IPS-NIHi7 (cell line): ENCODE data around the gene PLA2G10.
"Not testable (repeated sequence)": the region's sequence is repeated elsewhere in the genome, so short reads cannot be mapped to it uniquely, and the experiment has no call there.

Experiments
- DNase-seq: peaks from one replicate; pipeline ENCODE4 v3.0.0; 2012; ENCODE audit warnings: mixed read lengths; ENCODE audit errors: extremely low spot score

Gene PLA2G10

GRCh38 chr16:14667347-14668266 is 26.5 kb downstream of the PLA2G10 start:
- DNase-seq = no peak

DNA sequence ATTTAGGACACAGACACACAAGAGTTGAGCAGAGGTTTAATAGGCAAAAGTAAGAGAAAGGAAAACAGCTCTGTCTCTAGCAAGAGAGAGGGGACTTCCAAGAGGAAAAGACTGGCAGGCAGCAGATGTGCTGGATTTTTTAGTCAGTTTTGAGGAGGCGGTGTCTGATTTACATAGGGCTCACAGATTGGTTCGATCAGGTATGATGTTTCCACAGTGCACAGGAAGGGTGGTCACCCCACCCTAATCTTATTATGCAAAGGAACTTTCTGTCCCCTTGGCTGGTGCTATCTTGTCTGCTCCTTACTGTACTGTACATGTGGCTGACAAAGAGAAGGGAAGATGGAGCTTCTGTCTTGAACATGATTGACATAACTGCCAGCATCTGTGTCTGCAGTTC is 36.0 kb downstream of the PLA2G10 start:
- DNase-seq = no peak

- DNase-seq = no peak
Observed at GRCh38 chr16:14652726-14653125, 41.4 kb downstream of the PLA2G10 start.

DNA sequence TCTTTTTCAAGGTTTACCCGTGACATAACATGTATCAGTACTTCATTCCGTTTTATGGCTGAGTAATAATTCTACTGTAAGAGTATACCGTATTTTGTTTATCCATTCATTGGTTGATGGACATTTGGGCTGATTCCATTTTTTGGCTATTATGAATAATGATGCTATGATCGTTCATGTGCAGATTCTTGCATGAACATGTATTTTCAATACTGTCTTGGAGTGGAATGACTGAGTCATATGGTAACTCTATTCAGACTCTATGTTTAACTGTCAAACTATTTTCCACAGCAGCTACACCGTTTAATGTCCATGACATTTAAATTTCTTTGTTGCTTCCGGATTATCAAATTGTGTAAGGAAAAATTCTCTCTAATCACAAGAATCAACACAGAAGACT is 43.5 kb downstream of the PLA2G10 start:
- DNase-seq = no peak

GRCh38 chr16:14649816-14650215 is 44.3 kb downstream of the PLA2G10 start:
- DNase-seq = no peak

DNA sequence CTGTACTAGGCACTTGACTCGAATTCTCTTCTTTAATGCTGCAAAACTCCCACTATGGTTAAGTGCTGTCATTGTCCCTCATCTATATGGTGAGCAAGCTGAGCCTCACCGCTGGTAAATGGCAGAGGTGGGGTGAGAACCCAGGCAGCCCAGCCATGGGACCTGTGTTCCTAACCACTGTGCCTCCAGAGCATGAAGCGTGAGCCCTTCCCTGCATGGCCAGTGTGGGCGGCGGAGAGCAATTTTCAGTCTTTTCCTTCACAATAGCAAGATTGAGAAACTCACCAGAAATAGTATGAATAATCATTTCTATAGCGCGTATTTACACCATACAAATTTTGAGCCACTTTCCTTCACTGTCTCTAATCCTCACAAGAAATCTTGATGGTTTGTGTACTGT is 52.2 kb downstream of the PLA2G10 start:
- DNase-seq = no peak

- DNase-seq = no peak
Observed at GRCh38 chr16:14641206-14641605, 52.9 kb downstream of the PLA2G10 start.

DNA sequence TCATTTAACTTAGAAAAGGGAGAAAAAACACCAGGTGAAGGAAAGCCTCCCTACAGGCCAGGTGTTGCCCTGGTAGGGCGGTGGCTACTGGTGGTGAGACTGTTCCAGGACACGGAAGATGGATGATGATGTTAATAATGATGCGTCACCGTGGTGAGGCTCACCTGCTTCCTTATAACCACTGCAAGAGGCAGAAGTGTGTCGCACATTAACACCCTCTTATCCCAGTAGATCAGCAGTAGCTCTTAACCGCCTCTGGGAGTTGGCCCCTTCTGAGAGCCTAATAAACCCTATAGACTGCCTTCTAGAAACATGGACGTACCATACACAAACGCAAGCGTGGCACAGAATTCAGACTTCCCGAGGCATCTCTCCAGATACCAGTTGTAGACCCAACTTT is 53.6 kb downstream of the PLA2G10 start:
- no peak for DNase-seq

GRCh38 chr16:14636951-14637240 is 57.2 kb downstream of the PLA2G10 start:
- DNase-seq = not testable (repeated sequence)

DNA sequence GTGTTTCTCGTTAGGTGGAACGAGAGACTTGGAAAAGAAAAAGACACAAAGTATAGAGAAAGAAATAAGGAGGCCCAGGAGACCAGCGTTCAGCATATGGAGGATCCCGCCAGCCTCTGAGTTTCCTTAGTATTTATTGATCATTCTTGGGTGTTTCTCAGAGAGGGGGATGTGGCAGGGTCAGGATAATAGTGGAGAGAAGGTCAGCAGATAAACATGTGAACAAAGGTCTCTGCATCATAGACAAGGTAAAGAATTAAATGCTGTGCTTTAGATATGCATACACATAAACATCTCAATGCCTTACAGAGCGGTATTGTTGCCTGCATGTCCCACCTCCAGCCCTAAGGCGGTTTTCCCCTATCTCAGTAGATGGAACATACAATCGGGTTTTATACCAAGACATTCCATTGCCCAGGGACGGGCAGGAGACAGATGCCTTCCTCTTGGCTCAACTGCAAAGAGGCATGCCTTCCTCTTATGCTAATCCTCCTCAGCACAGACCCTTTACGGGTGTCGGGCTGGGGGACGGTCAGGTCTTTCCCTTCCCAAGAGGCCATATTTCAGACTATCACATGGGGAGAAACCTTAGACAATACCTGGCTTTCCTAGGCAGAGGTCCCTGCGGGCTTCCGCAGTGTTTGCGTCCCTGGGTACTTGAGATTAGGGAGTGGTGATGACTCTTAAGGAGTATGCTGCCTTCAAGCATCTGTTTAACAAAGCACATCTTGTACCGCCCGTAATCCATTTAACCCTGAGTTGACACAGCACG is 57.7 kb downstream of the PLA2G10 start:
- DNase-seq = not testable (repeated sequence)

GRCh38 chr16:14635395-14636165 is 58.5 kb downstream of the PLA2G10 start:
- DNase-seq = no peak

GRCh38 chr16:14634389-14634725 is 59.8 kb downstream of the PLA2G10 start:
- DNase-seq = no peak

DNA sequence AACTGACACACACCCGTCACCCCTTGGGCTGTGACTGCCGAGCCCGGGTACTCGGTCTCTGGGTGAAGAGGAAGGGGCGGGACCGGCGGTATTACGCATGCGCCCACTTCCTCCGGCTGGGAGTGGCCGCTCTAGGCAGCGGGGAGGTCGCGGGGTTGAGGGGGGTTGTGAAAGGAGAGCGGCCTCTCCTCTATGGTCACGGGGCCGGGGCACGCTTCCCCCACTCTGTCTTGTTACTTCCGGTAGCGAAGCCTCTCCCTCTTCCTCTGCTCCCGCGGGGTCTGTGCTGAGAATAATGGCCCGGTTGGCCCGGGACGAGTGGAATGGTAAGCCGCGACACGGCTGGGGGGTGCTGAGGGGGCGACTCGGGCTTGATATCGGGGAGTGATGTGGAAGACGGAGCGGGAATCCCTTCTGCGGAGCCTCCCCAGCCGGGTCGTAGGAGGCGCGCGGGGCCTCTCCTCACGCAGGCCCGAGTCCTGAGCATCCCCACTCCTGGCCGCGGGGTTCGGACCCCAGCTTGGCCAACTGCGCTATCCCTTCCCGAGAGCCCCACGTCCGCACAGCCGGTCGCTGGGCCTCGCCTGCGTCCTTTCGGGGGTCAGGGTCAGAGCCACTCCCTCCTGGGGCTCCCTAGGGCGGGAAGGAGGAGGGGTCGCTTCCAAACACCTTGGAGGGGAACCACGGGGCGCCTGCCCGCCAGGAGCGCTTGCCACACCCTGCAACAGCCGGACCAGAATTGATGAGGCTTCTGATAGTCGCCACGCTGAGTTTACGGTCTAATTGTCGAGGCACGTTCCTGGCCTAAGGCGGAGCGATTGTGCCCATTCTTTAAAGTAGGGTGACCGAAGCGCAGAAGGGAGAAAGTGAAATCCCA is 61.2 kb downstream of the PLA2G10 start, which contains the start of gene BFAR:
Gene BFAR, plus strand, starts transcription at position 259 of the 877 bp plus-strand sequence. CDS start 11,396 bp downstream, outside the sequence.
- peak; percentile 94 for DNase-seq

DNA sequence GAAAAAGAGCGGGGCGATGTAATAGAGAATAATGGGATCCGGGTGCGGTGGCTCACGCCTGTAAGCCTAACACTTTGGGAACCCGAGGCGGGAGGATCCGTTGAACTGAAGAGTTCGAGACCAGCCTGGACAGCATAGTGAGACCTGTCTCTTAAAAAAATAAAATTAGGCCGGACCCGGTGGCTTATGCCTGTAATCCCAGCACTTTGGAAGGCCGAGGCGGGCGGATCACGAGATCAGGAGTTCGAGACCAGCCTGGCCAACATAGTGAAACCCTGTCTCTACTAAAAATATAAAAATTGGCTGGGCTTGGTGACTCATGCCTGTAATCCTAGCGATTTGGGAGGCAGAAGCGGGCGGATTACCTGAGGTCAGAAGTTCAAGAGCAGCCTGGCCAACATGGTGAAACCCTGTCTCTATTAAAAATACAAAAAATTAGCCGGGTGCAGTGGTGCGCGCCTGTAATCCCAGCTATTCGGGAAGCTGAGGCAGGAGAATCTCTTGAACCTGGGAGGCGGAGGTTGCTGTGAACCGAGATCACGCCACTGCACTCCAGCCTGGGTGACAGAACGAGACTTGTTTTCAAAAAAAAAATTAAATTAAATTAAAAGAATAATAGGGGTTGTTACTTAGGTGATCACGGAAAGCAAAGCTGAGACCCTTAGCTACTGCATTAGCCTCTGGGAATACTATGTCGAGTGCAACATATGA is 63.3 kb downstream of the PLA2G10 start:
- not testable (repeated sequence) for DNase-seq

- DNase-seq = peak; percentile 98
Observed at GRCh38 chr16:14629919-14630619, 64.0 kb downstream of the PLA2G10 start, which contains the start of gene PARN. TSS of gene PARN (minus strand) at chr16:14630260. CDS start at chr16:14630125, 135 bp downstream.

DNA sequence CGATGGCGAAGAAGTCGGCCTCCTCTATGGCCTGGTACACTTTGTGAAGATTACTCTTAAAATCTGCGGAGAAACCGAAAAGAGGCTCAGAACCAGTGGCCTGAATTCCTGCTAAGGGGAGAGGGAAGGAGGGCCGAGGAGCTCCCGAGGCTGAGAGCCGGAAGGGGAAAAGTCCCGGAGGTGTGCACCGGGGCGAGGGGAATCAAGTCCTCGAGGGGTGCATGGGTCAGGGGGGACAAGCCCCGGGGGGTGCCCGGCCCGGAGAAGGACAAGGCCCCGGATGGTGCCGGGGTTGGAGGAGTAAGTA is 64.5 kb downstream of the PLA2G10 start:
- DNase-seq = peak; percentile 40

- DNase-seq = peak; percentile 34
Observed at GRCh38 chr16:14628806-14629611, 65.1 kb downstream of the PLA2G10 start.

- DNase-seq = no peak
Observed at GRCh38 chr16:14627078-14627477, 67.0 kb downstream of the PLA2G10 start.
